ENCODE measurements around the gene TRMO.
A peak's percentile ranks its signal among the peaks of the same experiment; 100 is the strongest.

Gene TRMO

GRCh38 chr9:97904725-97905124 lies 17.6 kb downstream of the TRMO start:
- DNase-seq (ENCODE audit: low read depth, low spot score), result no peak

GRCh38 chr9:97903177-97903576 lies 19.1 kb downstream of the TRMO start:
- DNase-seq (ENCODE audit: low read depth, low spot score), result no peak

GRCh38 chr9:97900738-97901565 lies 21.3 kb downstream of the TRMO start:
- DNase-seq (ENCODE audit: low read depth, low spot score), result no peak

GRCh38 chr9:97900103-97900737 lies 22.1 kb downstream of the TRMO start:
- DNase-seq (ENCODE audit: low read depth, low spot score), result no peak

- DNase-seq (ENCODE audit: low read depth, low spot score), result peak; percentile 70
These were observed 26.5 kb downstream of the TRMO start for GRCh38 chr9:97895695-97896332.

- DNase-seq (ENCODE audit: low read depth, low spot score), result no peak
These were observed 27.1 kb downstream of the TRMO start for GRCh38 chr9:97895211-97895610.

- no peak for DNase-seq (ENCODE audit: low read depth, low spot score)
These were observed 29.9 kb downstream of the TRMO start for GRCh38 chr9:97892421-97892820.

- no peak for DNase-seq (ENCODE audit: low read depth, low spot score)
These were observed 30.6 kb downstream of the TRMO start for GRCh38 chr9:97891736-97892135.

- no peak for DNase-seq (ENCODE audit: low read depth, low spot score)
These were observed 32.1 kb downstream of the TRMO start for GRCh38 chr9:97889941-97890887.

GRCh38 chr9:97880336-97880735 lies 42.0 kb downstream of the TRMO start:
- DNase-seq (ENCODE audit: low read depth, low spot score), result no peak

GRCh38 chr9:97876061-97876460 lies 46.2 kb downstream of the TRMO start:
- DNase-seq (ENCODE audit: low read depth, low spot score), result no peak

- no peak for DNase-seq (ENCODE audit: low read depth, low spot score)
These were observed 47.2 kb downstream of the TRMO start for GRCh38 chr9:97875111-97875510.

GRCh38 chr9:97874624-97875023 lies 47.7 kb downstream of the TRMO start:
- DNase-seq (ENCODE audit: low read depth, low spot score), result no peak

GRCh38 chr9:97873882-97874281 lies 48.4 kb downstream of the TRMO start:
- no peak for DNase-seq (ENCODE audit: low read depth, low spot score)

- DNase-seq (ENCODE audit: low read depth, low spot score), result no peak
These were observed 48.9 kb downstream of the TRMO start for GRCh38 chr9:97873425-97873824.

- DNase-seq (ENCODE audit: low read depth, low spot score), result no peak
These were observed 53.4 kb downstream of the TRMO start for GRCh38 chr9:97868859-97869258.

- no peak for DNase-seq (ENCODE audit: low read depth, low spot score)
These were observed 55.5 kb downstream of the TRMO start for GRCh38 chr9:97866848-97867247.

GRCh38 chr9:97866300-97866699 lies 56.0 kb downstream of the TRMO start:
- DNase-seq (ENCODE audit: low read depth, low spot score), result no peak

- DNase-seq (ENCODE audit: low read depth, low spot score), result no peak
These were observed 57.9 kb downstream of the TRMO start for GRCh38 chr9:97864396-97864795.

- DNase-seq (ENCODE audit: low read depth, low spot score), result no peak
These were observed 59.0 kb downstream of the TRMO start for GRCh38 chr9:97863314-97863713.

- no peak for DNase-seq (ENCODE audit: low read depth, low spot score)
These were observed 61.2 kb downstream of the TRMO start for GRCh38 chr9:97861148-97861475.
